NCI-H1417 treated with DMSO at 0.1 percent for 48 hours (cell line): ENCODE measurements around the gene ELAVL4.

ENCODE experiments used
- DNase-seq: peaks from one replicate; lab custom pipeline; 2025; lab: John Stamatoyannopoulos, UW

Gene ELAVL4

DNA sequence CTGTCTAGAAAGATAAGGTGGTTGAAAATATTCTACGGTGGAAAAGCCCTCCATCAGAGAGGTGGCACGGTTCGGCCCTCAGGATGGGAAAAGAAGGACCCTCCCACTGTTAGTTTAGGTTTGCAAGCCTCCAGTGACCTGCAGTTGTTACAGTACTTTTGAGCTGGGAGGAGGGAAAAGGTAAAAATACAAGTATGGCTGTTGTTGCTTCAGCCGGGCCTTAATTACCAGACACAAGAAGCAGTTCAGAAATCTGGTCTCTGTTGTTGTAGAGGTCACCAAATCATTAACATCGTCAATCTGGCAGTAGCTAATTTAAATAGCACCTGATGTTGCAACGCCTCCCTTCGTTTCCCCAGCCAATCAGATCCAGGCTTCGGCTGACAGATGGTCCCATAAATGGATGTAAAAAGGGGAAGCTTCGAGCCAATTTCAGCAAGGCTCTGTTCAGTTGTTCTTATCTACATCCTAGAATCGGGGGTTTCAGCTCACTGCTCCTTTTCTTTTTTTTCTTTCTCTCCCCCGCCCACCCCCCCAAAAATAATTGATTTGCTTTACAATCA lies at the start of gene ELAVL4:
Gene ELAVL4 (plus strand): TSS at position 424 of the 563 bp plus-strand sequence. CDS start 270 bp downstream, outside the sequence.
- DNase-seq: no peak

DNA sequence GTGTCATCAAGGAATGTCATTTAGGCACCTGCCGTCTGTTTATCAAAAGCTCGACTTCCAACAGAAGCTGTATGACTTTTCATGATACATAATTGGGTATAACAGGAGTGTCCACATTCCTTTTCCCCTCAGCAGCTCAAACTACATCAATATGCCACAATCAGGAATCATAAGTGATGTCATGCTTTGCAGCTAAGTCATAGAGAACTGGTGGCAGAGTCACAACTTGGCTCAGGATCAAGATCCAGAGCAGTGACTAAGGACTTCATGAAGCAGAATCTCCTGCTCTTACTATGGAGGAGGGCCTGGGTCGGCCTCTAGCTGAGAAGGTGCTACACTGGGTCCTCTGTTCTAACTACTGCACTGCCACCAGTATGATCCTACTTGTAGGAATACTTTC lies 48.4 kb upstream of the ELAVL4 start:
- no peak for DNase-seq

DNA sequence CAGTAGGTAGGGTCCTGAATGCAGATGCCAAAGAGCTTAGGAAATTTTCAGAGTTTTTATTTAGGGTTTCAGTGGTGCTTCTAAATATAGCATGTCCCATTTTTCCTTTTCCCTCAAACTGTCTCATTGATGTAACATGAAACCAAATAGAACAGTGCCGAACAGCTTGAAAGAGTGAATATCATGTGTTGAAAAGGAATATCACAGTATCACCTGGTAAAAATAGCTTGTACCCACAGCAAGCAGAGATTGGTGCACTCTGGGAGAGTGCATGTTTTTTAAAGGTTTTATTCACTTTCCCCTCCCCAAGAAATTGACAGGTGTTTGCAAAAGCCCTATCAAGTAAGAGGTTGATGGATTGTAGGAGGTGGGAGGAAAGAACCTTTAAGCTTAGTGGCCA lies 41.9 kb upstream of the ELAVL4 start:
- no peak for DNase-seq

DNA sequence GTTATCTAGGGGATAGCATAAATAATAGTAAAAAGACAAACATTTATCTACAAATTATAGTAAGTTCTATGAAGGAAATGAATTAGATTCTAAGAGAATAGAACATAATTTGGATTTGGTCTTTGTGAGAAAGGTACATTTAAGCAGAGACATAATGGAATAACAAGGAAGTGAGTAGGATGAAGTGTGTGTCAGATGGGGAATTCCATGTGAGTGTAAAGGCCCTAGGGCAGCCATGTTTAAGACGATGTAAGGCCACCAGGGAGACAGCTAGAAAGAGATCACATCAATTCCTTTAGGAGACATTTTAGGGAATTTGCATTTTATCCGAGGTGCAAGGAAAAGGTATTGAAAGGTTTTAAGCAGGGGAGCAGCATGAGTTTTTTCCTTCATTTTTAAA lies 33.8 kb upstream of the ELAVL4 start:
- no peak for DNase-seq

DNA sequence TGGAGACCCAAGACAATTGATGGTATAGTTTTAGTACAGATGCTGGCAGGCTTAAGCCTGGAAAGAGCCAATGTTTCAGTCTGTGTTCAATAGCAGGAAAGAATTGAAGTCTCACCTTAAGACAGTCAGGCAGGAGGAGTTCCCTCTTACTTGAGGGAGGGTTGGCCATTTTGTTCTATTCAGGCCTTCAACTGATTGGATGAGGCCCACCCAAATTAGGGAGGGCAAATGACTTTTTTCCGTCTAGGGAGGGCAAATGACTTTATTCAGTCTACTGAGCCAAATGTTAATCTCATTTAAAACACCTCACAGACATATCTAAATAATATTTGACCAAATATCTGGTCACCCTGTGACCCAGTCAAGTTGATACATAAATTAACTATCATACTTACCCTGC lies 31.4 kb upstream of the ELAVL4 start:
- DNase-seq: no peak

DNA sequence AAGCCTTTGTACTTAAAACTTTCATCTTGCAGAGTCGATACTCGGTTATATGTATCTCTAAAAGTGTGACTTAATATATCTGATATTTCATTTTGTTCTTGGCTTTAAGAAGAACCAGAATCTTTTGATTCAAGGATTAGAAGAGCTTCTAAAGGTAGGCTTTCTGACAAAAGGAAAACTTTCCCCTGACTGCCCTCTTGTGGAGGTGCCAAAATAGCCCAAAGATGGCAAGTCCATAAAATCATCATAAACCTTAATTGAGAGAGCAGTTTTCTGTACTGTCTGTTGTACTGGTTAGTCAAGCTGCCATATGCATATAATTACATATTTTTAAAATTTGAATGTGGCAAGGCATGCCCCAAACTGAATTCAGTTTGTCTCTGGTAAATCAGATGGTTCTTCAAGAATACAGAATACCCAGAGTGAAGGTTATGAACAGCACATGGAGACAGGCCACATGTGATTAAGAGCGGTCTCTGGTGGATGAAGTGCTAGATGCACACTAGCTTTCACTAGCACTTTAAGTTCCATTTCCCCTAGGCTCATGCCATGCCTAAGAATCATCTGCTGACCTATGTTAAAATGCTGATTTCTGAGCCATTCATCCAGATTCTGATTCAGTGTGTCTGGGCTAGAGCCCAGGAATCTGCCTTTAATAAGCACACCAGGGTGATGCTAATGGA lies 27.7 kb upstream of the ELAVL4 start:
- no peak for DNase-seq

DNA sequence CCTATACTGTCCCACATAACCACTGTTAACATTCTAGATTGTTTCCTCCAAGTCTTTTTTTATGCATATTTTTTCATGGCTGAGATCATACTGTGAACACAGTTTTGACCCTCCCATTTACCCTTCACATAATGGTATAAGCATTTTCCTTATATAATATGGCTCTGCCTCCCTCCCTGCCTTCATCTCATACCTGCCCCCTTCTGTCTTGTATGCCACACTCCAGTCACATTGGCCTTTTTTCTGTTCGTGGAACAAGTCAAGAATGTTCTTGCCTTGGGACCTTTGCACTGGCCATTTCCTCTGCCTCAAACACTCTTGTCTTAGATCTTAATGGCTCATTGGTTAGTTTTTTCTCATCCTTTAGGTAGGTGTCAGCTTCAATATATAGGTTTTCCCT lies 24.3 kb upstream of the ELAVL4 start:
- no peak for DNase-seq

DNA sequence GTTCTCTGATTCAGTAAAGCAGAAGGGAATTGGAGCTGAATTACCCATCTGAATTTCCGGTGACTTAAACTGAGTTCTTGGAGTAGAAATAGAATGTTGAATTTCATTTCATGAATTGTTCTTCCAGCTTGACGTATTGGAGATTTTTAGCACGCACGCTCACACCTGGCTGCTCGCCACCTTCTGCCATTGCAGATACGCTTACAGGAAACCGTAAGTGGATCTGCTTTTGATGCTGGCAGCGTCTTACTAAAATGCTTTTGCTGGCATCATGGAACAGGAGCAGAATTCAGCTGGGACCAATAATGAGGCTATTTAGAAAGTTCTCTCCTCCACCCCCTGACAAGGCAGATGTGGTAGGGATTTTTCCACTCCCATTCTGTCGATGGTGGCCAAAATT lies 17.7 kb upstream of the ELAVL4 start:
- no peak for DNase-seq

DNA sequence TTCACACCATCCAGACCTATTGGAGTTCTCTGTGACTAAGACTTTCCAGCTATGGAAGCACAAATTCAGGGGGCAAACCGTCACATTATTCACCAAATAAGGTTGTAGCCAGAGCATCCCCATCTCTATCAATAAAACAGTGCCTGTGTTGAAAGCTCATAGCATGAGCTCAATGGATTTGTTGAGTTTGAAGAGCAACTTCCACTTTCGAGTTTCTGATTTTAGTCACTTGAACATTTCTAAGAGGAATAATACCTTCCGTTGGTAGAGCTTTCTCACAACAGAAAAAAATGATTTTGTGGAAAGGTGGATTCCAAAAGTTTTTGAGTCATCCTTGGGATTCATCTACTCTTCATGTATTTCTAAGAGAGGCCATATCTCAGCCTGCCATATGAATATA lies 13.0 kb upstream of the ELAVL4 start:
- DNase-seq: no peak

DNA sequence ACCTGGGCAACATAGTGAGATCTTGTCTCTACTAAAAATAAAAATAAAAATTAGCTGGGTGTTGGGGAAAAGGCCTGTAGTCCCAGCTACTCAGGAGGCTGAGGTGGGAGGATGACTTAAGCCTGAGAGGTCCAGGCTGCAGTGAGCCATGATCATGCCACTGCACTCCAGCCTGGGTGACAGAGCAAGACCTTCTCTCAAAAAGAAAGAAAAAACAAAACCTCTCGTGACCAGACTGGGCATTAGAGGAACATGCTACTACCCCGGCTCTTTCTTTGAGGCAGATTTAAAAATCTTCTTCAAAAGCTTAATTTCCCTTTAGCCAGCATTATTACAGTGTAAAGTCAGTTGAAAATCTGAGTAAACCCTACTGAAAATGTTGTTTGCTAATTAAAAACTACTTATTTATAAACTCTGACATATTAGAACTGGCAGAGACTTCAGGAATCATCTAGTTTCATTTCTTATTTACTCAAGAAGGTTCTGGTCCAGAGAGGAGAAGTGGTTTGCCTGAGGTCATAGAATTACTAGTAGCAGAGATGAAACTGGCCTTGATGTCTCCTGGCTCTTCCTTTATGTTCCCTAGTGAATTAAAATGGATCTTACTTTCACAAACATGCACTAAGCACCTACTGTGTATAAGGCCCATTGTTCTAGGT lies 11.6 kb upstream of the ELAVL4 start:
- no peak for DNase-seq

DNA sequence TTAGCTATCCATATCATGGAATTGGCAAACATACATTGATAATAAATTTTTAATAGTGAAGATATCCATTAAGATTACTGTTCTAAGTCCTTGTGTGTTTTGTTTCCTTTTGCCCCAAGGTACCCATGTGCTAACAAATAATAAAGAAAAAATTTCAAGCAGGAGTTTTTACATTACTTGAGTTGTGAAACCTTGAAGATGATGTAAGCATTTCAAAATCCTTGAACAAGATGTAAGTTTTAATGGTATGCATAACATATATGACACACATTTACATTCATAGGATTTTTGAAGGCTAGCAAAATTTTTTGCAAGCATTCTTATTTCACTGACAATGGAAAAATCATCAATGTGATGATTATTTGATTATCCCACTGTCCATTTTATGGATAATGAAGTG lies 10.9 kb upstream of the ELAVL4 start:
- DNase-seq: no peak

DNA sequence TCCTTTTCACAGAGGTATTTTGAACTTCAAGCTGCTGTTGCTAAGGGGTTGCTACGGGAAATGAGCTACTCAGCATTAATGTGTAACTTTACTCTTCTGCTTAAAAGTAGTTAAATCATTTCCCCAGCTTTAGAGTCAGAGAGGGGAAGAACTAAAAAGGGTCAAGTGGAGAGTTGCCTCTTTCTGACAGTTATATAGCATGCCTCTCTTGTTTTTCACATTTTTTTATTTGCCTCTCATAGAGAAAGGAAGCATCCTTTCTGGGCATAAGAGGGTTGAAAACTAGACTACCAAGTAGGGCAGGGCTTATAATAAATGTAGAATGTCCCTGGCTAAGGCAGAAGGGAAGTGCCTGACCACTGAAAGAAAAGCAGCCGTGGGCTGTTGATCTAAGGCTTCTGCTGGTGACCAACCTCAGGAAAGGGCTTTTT lies 10.1 kb upstream of the ELAVL4 start:
- DNase-seq: no peak

DNA sequence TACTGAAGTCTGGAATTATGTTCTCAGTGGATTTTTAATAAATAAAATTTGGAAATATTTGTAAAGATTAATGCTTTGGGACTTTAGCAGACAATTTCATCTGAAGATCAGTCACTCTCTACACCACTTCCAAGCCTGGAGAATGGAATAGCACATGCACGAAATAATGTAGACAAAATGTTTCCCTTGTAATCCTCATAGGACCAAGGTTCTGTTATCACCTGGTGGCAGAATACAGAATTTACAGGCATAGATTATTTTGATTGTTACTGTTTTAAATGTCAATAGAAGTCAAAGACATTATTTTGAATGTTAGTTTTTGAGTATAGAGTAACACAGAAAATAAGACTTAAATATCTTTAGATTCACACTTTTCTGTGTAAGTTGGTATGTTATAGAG lies 9.1 kb upstream of the ELAVL4 start:
- DNase-seq: no peak

DNA sequence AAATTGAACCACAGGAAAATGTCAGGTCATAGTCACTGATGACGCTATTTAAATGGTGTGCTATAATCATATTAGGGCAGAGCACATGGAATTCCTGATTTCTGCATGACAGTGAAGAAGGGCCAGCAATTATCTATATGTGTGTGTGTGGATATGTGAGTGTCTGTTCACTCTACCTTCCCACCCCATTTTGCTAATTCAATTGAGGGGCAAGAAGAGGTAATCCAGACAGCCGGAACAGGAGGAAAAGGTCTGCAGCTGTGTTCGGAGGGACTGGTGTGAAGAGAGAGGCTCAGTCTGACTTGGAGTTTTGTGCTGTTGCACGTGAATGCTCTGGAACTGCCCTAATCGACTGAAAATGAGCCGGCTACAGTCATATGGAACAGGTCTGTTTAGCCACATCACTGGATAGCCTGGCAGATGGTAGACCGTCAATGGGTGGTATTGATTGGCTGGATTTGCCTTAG lies 5.1 kb upstream of the ELAVL4 start:
- no peak for DNase-seq

DNA sequence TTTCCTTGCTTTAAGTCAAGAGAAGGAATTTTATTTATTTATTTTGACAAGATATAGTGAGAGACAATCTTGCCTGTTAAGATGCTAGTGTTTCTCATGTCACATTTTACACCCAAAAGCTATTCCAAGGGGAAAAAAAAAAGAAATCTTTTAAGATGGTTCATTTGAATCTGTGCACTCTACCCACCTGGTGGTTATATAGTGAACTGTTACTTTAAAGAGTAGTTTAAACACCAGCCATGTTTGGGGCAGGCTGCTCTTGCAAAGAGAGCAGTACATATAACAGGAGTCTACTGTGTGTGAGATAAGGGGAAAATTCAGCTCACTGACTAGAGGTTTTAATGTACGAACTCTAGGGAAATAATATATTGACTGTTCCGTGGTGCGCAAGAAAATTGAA lies 3.3 kb upstream of the ELAVL4 start:
- DNase-seq: peak; percentile 66

DNA sequence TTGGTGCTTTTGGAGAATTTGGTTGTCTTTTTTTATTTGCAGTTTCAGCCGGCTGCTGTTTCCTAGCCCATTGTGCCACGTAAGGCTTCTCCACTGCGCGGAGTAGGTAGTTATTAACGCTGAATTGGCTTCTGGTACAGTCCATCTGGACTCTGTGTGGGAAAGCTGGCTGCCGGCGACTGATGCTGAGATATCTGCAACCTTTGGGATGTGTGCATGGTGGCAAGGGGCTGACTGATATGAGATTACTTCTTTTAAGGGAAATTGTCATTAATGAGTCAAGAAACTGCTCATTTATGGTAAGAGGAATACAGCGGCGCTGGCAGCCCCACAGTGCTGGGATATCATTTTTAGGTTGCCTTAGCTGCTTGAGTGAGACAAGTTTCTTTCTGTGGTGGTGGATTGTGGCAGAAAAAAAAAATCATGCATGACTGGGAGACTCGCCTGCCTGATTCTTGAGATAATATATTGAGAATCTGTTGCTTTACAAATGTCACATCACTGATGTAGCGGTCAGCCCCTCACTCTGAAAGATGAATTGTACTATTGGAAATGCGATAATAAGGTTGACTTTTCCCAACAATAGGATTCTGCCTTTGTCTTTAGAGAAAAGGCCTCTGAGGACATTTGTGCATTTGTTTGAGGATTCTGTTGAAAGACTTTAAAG lies 2.5 kb upstream of the ELAVL4 start:
- DNase-seq: peak; percentile 44

DNA sequence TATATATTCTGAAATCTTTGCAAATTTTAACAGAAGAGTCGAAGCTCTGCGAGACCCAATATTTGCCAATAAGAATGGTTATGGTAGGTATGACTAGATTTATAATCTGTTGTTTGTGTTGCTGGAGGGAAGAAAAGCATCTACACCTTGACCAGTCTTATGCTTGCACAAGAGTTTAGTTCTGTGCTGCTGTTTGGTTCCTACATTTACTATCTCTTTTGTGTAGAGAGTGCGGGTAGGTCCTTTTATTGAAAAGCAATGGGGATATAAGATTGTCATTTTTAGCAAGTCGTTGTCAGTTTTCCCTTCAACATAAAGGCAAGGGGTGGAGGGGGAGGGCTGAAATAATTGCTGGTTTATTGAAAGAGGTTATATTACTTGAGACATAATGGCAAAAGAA lies 396 bp downstream of the ELAVL4 start:
- DNase-seq: no peak

DNA sequence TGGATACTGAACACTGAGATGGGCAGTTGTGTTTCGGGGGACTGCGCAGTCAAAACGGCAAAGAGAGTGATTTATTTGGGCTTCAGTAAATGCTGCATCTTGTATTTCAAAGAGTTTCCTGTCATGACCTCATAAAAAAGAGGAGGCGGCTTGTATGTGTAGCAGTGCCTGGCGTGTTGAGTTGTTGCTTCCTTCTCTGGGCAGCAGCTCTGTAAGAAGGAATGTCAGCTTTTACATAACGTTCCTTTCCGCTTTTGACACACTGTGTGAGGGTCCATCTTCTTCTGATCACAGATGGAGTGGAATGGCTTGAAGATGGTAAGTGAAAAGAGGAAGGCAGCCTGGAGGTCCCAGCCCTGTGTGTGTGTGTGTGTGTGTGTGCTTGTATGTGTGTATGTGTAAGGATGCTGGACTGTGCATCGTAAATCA lies 941 bp downstream of the ELAVL4 start:
- peak; percentile 54 for DNase-seq

DNA sequence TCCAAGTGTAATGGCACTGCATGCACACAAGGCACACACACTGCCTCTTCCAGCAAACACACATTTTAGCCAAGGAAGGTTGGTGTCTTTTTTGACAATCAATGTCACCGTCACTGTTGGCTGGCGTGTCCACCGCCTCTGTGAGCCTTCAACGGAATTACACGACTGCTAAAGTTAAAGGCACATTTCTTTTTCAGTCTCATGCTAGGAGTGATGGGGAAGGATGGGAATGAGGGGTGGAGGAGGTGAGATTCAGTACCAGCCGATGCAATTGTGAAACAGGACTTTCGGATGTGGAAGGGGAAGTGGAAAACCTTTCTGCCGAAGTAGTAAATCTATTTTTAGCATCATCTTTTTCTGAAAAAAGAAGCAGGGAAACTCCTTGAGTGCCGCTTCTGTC lies 1.4 kb downstream of the ELAVL4 start:
- no peak for DNase-seq

DNA sequence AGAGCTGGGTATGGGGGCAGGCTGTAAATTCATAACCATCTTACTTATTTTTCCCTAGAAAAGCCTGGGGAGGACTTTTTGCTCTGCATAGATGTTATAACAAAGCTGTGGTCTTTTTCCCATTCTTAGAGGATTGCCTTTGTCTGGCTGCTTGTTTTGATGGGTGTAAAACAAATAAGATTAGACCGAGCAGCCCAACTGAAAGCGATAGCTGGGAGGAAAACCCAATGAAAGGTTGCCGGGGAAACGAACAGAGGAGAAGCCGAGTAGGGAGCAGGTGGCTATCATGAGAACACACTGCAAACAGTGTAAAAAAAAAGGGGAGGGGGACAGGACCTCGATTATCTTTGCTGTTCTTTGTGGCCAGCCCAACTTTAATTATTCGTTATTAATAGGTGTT lies 1.9 kb downstream of the ELAVL4 start:
- DNase-seq: peak; percentile 92

DNA sequence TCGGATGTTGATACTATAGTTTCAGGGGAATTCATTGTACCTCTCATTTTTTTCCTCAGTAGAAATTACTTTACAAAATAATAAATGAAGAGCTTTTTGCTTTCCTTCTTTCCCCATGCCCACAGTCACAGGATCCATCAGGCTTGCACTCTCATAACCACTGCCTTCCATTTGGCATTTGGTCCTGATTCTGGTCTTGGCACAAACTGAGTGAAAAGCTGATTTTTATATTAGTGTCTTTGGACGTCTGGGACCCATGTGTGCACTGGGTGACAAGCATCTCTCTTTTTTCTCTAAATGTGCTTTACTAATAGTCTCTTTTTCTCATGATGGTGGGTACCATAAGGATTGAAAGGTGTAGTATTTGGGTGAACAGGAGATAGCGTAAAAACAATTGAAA lies 2.8 kb downstream of the ELAVL4 start:
- no peak for DNase-seq

DNA sequence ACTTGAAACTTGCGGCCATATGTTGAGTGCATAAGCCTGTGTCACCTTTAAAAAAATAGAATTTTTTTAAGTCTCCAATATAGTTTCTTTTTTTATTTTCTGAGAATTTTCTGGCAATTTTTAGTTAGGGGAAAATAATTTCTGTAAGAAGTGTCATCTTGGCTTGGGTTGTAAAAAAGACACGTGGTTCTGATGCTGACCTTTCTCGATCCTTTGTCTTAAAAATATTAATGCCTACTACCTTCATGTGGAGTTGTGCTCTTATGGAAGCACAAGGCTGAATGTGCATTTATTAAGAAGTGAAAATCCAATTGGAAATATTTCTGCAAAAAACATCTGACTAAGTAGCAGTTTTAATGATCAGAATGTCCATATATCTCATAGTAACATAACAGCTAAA lies 3.5 kb downstream of the ELAVL4 start:
- no peak for DNase-seq

DNA sequence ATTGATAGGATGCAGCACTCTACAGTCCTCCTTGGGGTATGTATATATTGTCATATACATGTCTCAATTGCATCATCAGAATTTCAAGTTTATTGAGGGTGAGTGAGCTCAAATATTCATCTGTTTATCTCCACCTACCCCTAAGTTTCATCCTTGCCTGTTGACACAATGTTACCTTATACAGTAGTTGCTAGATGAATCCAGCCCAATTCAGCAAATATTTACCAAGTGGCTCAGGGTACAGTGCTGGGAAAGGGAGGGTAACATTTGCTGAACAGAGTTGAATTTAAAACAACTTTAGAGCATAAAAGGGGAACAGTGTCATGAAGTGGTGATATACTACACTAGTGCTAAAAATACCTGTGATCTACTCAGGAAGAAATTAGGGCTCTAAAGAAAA lies 14.4 kb downstream of the ELAVL4 start:
- no peak for DNase-seq
